ENCODE measurements around the gene ROBO1.
"Not testable (repeated sequence)": the region's sequence is repeated elsewhere in the genome, so short reads cannot be mapped to it uniquely, and the experiment has no call there.

The ROBO1 gene

GRCh38 chr3:78751266-78751665 lies 1016.5 kb downstream of the ROBO1 start:
- DNase-seq: no peak

DNA sequence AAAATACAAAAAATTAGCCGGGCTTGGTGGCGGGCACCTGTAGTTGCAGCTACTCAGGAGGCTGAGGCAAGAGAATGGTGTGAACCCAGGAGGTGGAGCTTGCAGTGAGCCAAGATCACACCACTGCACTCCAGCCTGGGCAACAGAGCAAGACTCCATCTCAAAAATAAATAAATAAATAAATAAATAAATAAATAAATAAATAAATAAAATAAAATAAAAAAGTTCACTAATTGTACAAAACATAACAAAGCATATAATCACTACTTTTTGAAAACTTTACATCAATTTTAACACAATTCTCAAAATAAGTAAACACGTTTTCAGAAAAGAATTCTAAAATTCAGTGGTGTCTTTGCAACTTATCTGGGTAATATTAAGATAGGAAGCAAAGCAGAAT lies 1017.5 kb downstream of the ROBO1 start:
- not testable (repeated sequence) for DNase-seq

DNA sequence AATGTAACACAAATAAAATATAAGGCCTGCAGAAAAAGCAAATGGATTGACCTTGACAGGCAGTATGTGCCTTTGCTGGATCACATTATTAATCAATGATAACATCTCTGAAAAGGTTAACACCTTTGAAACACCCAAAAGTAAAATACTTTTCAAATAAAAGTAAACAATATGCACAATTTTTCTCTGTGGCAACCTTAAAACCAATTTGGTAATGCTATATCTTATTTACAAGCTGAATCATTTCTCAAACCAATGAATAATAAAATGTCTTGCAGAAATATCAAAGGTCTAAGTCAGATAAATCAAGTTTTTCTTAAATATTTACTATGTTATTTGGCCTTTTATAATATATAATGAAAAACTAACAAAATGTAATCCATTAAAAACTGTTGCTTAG lies 1018.7 kb downstream of the ROBO1 start:
- no peak for DNase-seq

- no peak for DNase-seq
Measured at GRCh38 chr3:78745847-78746246, 1022.0 kb downstream of the ROBO1 start.

DNA sequence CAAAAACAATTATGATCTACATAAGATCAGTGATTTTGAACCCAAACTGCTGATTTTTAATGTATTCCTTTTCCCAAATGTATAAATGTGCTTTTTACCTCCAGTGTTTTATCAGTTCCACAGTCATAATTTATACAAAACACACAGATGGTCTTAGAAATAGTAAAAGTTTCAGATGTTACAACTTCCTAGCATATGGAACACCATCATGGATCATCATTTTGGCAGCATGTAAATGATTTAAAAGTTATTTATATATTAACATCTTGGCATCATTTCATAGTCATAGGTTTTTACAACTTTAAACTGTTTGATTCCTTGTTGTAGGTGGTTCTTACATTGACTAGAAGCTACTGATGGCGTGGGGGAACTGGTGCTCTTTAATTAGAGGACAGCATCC lies 1025.3 kb downstream of the ROBO1 start:
- no peak for DNase-seq

DNA sequence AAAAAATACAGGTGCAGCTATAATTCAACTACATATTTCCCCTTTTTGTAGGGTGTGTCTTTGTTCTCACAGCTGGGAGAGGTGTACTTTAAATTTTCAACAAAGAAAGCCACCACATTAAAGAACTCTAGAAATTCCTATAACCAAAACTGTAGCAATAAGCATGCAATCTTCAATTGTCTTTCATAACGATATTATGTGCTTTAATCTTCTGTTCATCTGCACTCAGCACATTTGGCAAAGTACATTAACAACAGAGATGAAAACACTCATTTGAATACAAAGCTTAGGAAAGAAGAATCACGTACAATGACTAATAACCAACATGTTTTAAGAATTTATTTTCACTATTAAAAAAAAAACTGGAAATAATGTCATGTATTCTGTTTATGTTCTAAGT lies 1025.8 kb downstream of the ROBO1 start:
- no peak for DNase-seq

GRCh38 chr3:78741066-78741645 lies 1026.6 kb downstream of the ROBO1 start:
- no peak for DNase-seq

GRCh38 chr3:78738833-78739232 lies 1029.0 kb downstream of the ROBO1 start:
- DNase-seq: no peak

DNA sequence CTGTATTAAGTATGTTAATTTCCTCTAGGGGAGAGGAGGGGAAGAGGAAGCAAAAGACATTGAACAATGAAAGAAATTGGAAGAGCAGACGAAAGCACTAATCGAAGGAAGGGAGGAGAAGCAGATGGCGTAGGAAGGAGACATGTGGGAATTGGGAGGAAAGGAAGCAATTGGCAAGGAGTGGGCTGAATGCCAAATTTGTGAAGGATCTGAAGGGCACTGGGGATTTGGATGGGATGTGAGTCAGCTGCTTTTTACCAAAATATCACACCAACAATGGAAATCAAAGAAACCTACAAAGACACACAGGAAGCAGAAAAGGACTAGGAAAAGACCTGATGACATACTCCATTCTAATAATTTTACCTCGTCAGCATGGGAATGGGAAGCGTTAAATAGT lies 1029.8 kb downstream of the ROBO1 start:
- no peak for DNase-seq

DNA sequence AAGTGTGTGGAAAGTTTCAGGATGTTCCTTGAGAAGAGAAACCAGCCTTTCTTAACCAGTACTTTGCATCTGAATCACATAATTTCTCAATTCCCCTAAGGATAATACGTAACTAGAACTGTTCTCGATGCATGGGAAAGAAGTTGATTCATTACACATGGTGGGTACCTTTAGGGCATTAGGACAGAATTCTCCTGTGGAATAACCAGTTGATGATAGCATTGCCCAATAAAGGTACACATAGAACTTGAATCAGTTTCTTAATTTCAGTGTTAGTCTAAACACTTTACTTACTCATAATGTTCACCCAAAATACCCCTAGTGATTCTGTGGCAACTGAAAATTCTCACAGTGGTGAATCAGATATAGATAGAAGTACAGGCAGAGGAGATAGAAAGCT lies 1030.9 kb downstream of the ROBO1 start:
- DNase-seq: no peak

- no peak for DNase-seq
Measured at GRCh38 chr3:78734048-78734637, 1033.7 kb downstream of the ROBO1 start.

GRCh38 chr3:78732893-78733292 lies 1034.9 kb downstream of the ROBO1 start:
- DNase-seq: no peak

GRCh38 chr3:78732471-78732870 lies 1035.3 kb downstream of the ROBO1 start:
- no peak for DNase-seq

- DNase-seq: no peak
Measured at GRCh38 chr3:78729946-78730345, 1037.9 kb downstream of the ROBO1 start.

DNA sequence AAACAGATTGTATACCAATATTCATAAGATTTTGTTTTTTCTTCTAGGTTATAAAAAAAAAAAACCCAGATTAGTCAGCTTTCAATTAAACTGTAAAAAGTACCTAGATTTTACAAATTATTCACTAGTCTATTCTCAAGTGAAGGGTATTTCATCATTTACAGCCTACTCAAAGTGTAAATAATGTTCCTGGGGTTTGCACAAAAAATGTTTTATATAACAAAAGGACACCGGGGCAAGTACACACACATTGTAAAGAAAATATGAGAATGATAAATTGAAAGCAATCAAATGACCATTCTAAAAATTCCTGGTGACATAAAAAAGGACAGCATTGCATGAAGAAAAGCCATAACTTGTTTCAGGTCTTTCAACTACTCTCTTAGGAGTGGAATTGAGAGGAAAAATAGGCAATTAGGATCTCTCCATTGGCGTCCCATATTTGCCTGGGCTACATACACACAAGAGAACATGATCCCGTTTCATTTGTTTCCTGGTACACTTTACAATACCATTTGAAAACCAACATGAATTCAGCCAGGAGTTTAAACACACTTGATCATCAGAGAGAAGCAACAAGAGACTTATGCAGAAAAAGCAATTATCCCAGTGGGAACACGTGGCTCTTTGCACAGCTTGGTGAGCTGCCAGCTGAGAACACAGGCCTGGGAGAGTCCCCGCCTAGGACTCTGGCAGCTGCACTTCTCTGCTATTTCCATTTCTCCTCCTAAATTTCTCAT lies 1039.2 kb downstream of the ROBO1 start:
- no peak for DNase-seq

GRCh38 chr3:78726545-78726944 lies 1041.3 kb downstream of the ROBO1 start:
- DNase-seq: no peak

DNA sequence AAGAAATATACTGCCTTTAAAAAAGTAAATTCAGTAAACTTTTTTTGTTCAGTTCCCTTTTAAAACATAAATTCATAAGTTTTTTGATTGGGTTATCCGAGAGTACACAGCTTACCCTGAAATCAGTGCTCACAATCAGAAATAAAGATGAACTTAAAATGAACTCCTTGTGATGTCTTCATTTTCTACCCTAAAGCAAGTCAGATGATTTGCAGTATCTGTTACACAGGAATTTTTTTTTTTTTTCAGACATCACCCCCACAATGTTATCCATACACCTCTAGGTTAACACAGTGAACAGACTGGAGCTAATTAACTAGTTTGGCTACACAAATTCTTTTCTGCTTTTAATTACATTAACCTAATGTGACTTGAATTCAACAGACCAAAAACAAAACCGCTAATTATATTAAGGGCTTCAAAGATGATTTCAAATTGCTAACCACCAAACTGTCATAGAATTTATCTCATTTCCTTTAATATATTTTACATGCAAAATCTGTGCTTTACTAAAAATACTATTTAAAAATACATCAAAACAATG lies 1042.0 kb downstream of the ROBO1 start:
- no peak for DNase-seq

DNA sequence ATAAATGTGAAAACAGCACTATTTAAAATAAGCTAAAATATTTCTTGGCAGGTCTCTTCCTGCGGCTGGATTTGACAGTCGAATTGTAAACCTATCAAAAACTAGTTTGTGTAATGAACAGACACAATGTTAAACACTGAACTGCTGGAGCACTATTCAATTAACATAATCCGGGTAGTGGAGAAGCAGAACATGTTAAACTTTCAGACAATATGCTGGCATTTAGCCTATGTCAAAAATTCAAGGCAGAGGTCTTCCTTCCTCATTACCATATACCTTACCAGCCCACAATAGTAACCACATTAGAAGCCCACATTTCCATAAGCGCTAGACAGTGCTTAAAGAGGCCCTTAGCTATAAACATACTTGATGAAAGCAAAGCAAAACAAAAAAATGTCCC lies 1042.9 kb downstream of the ROBO1 start:
- no peak for DNase-seq

GRCh38 chr3:78724364-78724763 lies 1043.4 kb downstream of the ROBO1 start:
- not testable (repeated sequence) for DNase-seq

- no peak for DNase-seq
Measured at GRCh38 chr3:78721771-78722543, 1045.8 kb downstream of the ROBO1 start.

GRCh38 chr3:78718707-78719106 lies 1049.1 kb downstream of the ROBO1 start:
- no peak for DNase-seq

- DNase-seq: no peak
Measured at GRCh38 chr3:78717041-78717440, 1050.8 kb downstream of the ROBO1 start.

- DNase-seq: no peak
Measured at GRCh38 chr3:78712941-78713340, 1054.9 kb downstream of the ROBO1 start.
